HG03159 (cell line): Measurements from ENCODE around the gene MAP4.
"Not testable (repeated sequence)": the region's sequence is repeated elsewhere in the genome, so short reads cannot be mapped to it uniquely, and the experiment has no call there.

Experiments
- ATAC-seq: cut with Tn5 transposase; IDR thresholded peaks from one replicate; pipeline ENCODE4 v1.9.1; 2021; ENCODE audit warnings: mild to moderate bottlenecking, moderate library complexity; ENCODE audit not compliant: unreplicated experiment

MAP4 gene

GRCh38 chr3:48016301-48016973, at the start of gene MAP4:
Gene MAP4, minus strand, starts transcription at chr3:48016416. Its CDS starts 17,556 bp downstream, at chr3:47998860.
- ATAC-seq = no peak

DNA sequence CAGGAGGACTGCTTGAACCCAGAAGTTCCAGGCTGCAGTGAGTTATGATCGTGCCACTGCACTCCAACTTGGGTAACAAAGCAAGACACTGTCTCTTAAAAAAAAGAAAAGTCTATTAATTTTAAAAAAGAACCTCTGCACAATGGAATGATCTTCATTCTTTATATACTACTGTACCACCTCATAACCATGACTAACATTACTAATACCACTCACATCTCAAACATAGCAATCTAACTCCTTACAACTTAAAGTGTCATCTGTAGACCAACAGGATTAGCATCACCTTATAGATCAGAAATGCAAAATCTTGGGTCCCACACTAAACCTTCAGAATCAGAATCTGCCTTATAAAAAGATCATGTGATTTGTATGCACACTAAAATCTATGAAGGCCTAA, 48.8 kb upstream of the MAP4 start:
- ATAC-seq = no peak

DNA sequence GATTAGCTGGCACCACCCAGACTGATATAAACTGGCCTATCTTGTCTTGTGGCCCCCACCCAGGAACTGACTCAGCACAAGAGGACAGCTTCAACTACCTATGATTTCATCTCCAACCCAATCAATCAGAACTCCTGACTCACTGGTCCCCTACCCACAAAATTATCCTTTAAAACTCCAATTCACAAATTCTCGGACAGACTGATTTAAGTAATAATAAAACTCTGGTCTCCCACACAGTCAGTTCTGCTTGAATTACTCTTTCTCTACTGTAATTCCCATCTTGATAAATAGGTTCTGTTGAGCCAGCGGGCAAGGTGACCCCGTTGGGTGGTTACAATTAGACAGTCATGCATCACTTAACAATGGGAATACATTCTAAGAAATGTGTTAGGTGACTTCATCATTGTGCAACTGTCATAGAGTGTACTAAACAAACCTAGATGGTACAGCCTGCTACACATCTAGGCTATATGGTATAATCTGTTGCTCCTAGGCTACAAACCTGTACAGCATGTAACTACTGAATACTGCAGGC, 48.1 kb upstream of the MAP4 start:
- no peak for ATAC-seq

DNA sequence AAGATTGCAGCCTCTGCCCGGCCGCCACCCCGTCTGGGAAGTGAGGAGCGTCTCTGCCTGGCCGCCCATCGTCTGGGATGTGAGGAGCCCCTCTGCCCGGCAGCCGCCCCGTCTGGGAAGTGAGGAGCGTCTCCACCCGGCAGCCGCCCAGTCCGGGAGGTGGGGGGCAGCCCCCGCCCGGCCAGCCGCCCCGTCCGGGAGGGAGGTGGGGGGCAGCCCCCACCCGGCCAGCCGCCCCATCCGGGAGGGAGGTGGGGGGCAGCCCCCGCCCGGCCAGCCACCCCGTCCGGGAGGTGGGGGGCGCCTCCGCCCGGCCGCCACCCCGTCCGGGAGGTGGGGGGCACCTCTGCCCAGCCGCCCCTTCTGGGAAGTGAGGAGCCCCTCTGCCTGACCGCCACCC, 45.4 kb upstream of the MAP4 start:
- not testable (repeated sequence) for ATAC-seq

DNA sequence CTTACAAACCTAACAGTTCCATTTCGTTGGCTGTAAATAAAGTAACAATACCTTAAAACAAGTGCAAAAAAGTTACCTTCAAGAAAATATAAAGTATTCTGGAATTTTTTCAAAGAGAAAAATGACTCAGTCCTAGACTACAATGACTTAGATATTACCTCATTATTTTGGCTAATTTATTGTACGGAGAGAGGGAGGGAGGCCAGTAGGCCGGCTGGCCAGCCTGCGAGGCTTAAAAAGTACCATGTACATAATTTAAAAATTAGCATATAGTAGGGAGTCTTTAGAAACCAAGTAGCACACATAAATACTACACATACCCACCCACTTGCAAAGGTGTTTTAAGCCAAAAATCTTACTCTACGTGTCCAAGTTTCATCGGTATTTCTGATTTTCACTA, 41.9 kb upstream of the MAP4 start:
- ATAC-seq = no peak

- no peak for ATAC-seq
These were observed 41.3 kb upstream of the MAP4 start for GRCh38 chr3:48057521-48057920.

GRCh38 chr3:48047841-48048464, 31.7 kb upstream of the MAP4 start:
- no peak for ATAC-seq

GRCh38 chr3:48042071-48042760, 26.0 kb upstream of the MAP4 start:
- no peak for ATAC-seq

DNA sequence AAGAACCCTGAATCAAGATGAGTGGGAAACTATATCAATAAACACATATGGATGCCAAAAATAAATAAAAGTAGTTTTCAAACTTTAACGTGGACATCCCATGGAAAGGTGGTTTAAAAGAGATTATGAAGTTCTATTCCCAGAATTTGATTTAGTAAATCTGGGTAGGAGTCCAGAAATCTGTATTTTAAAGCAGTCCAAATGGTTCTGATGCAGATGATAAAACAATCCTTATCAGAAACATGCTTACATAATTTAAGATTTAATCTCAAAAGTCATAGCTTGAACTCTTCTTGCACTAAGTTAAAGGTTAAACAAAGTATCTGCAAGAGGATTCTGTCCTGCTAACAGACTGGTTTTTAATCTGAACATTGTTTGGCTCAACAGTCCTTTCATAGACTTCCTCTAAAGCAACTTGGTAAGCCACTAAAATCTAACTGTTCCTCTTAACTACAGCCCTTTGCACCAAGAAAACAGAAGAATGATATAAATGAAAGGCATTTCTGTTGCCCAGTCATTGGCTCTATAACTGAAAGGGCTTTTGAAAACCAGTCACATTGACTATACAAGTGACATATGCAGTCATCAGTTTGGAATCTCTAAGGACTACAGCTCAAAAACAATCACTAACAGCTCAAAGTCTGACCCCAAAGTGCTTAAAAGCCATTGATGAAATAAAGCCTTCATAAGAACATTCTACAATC, 23.4 kb upstream of the MAP4 start:
- no peak for ATAC-seq

DNA sequence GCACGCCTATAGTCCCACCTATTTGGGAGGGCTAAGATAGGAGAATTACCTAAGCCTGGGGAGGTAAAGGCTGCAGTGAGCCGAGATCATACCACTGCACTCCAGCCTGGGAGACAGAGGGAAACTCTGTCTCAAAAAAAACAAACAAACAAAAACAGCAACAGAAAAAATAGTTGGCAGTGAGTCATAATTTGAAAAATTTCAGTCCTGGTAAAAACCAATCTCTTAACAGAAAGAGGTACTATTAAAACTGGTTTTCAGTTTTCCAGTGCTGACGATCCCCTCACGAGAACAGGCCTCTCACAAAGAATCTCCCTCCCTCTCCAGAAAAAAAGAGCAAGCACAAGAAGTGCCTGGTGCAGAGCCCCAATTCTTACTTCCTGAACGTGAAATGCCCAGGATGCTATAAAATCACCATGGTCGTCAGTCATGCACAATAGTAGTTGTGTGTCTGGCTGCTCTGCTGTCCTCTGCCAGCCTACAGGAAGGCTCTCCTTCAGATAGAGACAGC, 22.8 kb upstream of the MAP4 start:
- no peak for ATAC-seq

DNA sequence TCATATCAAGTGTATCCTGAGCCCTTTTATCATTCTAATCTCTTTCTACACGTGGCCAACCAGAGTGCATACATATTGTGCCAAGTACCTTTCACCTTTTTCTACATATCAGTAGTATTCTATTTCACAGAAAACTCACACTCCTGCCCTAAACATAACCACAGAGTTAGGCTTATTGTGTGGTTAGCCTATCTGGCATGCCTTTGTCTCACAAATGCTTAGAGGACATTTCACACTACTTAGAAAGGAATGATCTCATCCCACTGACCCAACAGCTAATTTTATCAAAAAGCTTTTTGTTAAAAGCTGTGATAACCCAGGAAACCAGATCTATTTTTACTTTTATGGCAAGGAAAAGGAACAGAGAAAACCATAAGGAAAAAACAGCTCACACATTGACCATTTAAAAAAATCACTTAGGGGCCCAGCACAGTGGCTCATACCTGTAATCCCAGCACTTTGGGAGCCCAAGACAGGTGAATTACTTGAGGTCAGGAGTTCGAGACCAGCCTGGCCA, 17.8 kb upstream of the MAP4 start:
- no peak for ATAC-seq

- no peak for ATAC-seq
These were observed 14.0 kb upstream of the MAP4 start for GRCh38 chr3:48030188-48030587.

- ATAC-seq = no peak
These were observed 11.0 kb upstream of the MAP4 start for GRCh38 chr3:48026951-48027908.

GRCh38 chr3:48026098-48026497, 9.9 kb upstream of the MAP4 start:
- no peak for ATAC-seq

DNA sequence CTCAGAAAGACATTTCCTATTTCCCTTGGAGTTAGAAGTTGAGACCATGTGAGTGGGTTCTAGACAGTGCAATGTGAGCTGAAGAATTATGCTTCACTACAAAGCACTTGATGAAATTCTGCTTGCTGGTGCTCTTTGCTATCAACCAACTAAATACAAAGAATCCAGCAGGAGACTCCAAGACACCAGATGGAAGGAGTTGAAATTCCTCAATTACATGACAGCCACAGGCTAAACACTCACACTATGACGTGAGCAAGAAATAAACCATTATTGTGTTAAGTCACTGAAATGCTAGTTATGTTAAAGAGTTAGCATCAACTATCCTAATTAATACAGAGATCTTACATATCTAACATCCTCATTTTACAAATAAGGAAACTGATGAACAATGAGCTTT, 8.2 kb upstream of the MAP4 start:
- ATAC-seq = no peak

GRCh38 chr3:48023377-48023776, 7.2 kb upstream of the MAP4 start:
- ATAC-seq = no peak

DNA sequence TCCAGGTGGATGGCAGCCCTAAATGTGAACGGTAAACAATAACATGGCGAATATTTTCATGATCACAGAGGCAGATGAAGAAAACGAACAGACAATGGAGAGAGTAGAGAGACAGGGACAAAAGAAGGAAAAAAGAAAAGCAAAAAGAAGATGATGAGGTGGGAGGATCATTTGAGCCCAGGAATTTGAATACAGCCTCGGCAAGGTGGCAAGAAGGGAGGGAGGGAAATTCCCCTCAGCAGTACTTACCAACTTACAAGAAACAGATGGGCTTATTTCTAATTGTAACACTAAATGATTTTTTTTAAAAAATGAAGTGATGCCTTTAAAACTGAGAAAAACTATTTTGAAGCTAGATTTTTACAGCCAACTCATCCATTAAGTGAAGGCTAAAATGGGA, 6.0 kb upstream of the MAP4 start:
- no peak for ATAC-seq

- ATAC-seq = no peak
These were observed 2.6 kb upstream of the MAP4 start for GRCh38 chr3:48018841-48019240.

- ATAC-seq = no peak
These were observed 610 bp downstream of the MAP4 start for GRCh38 chr3:48015431-48016180.
